ENCODE data around the gene GTPBP6.

GTPBP6 gene

DNA sequence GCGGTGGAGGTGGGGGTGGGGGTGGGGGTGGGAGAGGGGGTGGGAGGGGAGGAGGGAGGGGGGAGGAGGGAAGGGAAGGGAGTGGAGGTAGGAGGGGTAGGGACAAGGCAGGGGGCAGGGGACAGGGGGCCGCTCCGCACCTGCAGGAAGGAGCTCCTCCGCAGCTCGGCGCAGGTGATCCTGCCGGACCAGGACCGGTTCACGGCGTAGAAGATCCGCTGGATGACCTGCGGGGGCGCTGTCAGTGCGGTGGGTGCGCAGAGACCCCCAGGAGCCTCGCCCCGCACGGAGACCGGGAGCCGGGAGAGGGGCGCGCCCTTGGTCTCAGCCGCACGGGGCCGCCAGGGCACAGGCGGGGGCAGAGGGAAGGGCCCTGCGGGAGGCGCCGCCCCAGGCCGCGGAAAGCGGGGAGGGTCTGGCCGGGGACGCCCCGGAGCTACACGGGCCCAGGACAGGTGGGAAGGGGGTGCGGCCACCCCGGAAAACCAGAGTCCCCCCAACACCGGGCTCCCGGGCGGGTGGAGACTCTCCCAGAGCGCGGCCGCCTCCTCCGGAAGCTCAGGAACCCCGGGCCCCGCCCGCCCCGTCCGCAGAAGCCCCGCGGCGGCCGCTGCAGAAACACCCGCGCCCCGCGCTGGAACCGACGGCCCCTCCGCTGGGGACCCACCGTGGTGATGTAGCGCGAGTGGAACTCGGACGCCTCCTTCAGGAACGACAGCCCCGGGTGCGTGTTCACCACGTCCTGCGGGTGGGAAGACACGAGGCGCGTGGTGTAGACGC, 27.6 kb upstream of the GTPBP6 start:
- CTCF ChIA-PET, result no interaction called here
- no peak for DNase-seq (ENCODE audit: extremely low spot score)
- TF ChIP-seq, protein P1, sequence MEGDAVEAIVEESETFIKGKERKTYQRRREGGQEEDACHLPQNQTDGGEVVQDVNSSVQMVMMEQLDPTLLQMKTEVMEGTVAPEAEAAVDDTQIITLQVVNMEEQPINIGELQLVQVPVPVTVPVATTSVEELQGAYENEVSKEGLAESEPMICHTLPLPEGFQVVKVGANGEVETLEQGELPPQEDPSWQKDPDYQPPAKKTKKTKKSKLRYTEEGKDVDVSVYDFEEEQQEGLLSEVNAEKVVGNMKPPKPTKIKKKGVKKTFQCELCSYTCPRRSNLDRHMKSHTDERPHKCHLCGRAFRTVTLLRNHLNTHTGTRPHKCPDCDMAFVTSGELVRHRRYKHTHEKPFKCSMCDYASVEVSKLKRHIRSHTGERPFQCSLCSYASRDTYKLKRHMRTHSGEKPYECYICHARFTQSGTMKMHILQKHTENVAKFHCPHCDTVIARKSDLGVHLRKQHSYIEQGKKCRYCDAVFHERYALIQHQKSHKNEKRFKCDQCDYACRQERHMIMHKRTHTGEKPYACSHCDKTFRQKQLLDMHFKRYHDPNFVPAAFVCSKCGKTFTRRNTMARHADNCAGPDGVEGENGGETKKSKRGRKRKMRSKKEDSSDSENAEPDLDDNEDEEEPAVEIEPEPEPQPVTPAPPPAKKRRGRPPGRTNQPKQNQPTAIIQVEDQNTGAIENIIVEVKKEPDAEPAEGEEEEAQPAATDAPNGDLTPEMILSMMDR (IDR thresholded peaks at IDR 0.05; ENCODE audit: control extremely low read depth, extremely low read depth, low read depth, missing control alignments), result no peak
- POLR2A ChIA-PET, result no interaction called here

DNA sequence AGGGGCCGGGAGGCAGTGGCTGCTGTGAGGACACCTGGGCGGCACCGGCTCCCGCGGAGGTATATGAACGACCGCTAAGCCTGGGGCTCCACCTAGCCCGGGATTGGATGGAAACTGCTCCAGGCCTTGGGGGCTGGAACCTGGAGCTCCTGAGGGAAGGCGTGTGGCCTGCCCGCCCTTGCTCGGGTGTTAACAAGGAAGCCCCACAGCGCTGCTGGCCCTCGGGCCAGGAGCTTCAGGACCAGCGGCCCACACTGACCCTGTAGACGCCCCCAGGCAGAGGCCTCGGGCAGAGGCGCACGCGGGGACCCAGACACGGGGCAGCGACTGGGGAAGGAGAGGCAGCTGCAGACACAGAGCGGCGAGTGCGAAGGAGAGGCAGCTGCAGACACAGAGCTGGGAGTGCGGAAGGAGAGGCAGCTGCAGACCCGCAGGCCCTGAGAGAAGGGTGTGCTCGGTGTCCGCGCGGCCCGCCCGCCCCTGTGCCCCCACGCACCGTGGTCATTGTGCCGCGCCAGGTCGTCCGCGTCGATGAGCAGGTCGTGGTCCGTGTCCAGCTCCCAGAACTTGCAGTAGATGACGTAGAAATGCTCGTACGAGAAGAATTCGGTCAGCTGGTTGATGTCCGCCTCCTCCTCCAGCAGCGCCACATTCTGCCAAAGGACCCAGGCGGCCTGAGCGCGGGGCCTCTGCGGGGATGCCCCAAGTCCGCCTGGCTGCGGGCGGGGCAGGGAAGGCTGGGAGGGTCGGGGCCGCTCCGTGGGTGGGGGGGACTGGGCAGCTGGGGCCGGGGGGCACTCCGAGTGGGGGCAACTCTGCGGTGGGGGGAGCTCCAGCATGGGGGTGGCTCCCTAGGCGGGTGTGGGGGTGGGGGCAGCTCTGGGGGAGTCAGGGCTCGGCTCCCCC, 26.7 kb upstream of the GTPBP6 start:
- DNase-seq (ENCODE audit: extremely low spot score), result no peak
- POLR2A ChIA-PET, result no interaction called here
- TF ChIP-seq, protein P1 (IDR thresholded peaks at IDR 0.05; ENCODE audit: control extremely low read depth, extremely low read depth, low read depth, missing control alignments), result no peak
- CTCF ChIA-PET, result no interaction called here

DNA sequence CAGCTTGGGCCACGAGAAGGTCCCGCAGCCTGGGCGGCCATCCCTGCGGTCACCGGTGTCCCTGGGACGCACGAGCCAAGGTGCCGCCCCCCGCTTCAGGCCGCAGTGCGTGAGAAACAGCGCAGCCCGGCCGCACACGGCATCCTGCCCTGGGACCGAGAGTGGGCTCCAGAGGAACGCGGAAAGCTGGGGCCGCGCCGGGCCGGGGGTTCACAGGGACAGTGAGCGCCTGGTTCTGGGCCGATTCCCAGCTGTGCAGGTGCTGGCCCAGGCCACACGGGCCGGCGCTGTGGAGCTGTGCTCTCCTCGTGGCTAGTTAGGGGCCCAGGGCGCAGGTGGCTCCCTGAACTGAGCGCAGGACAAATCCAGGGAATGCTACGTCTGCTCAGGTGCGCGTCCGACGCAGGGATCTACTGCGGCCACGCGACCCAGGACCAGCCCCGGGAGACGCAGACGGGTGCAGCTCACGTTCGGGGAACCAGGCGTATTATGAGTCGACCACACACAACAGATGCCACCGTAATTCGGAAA, 25.8 kb upstream of the GTPBP6 start:
- ChIA-PET POLR2A (no interaction called here), CTCF (no interaction called here)
- DNase-seq (ENCODE audit: extremely low spot score), result no peak
- TF ChIP-seq, protein P1 (IDR thresholded peaks at IDR 0.05; ENCODE audit: control extremely low read depth, extremely low read depth, low read depth, missing control alignments), result no peak

DNA sequence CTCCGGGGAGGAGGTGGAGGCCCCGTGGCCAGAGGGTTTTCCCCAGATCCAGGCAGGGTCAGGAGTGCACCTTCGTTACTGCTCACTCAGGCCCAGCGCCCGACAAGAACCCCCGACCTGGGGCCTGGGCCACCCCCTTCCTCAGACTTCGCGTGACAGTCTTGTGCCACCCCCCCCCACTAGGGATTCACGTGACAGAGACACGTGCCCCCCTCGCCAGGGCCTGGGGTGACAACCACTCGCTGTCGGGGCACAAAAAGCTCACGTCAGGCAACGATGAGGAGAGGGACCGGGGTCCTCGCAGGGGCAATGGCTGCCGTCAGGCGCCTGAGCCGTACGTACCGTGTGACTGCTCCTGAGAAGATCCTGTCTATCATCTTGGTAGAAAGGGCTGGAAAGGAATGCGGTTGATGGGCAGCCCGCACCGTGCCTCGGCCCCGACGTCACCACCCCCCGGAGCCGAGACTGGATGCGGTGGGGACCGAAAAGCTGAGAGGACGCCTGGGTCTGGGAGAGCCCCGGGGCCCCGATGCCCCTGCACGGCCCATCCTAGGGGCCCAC, 23.0 kb upstream of the GTPBP6 start:
- no peak for DNase-seq (ENCODE audit: extremely low spot score)
- TF ChIP-seq, protein P1 (IDR thresholded peaks at IDR 0.05; ENCODE audit: control extremely low read depth, extremely low read depth, low read depth, missing control alignments), result no peak
- ChIA-PET CTCF (no interaction called here), POLR2A (no interaction called here)

DNA sequence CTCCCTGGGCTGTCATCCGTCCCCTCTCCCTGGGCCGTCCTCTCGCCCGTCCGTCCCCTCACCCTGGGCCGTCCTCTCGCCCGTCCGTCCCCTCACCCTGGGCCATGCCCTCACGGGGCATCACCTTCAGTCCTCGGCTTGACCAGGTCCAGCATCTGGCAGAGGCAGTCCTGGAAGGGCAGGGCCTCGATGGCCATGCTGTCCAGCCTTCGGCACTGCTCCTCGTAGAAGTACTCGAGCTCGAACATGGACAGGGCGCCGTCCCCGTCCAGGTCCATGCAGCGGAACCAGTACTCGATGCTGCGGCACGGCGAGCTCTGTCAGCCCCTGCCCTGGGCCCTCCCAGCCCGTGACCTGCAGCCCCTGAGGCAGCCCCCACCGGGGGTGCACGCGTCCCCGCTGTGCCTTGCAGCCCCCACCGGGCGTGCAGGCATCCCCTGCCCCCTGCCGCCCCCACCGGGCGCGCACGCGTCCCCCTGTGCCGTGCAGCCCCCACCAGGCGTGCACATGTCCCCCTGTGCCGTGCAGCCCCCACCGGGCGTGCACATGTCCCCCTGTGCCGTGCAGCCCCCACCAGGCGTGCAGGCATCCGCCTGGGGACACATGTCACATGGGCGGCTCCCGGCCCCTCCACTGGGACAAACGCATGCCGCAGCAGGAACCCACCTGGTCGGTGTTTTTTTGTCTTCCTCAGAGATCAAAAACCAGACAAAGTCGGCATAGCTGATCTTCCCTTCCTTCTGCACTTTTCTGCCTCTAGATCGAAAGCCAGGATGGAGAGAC, 22.2 kb upstream of the GTPBP6 start:
- POLR2A ChIA-PET, result no interaction called here
- CTCF ChIA-PET, result no interaction called here
- TF ChIP-seq, protein P1 (IDR thresholded peaks at IDR 0.05; ENCODE audit: control extremely low read depth, extremely low read depth, low read depth, missing control alignments), result no peak
- DNase-seq (ENCODE audit: extremely low spot score), result no peak

DNA sequence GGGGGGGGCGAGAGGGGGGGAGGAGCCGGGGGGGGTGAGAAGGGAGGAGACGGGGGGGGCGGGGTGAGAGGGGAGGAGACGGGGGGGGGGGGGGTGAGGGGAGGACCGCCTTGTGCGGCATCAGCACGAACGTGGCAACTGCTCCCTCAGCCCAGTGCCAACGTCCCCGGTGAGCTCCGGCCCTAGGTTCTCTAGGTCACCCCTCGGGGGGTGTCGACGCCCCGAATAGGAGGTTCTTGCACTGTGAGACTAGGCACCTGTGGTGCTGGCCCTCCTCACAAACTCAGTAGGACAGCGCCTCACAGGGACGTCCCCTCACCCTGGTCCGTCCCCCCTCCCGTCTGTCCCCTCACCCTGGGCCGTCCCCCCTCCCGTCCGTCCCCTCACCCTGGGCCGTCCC, 21.5 kb upstream of the GTPBP6 start:
- CTCF ChIA-PET, result no interaction called here

More for the DNA sequence above, 21.5 kb upstream of the GTPBP6 start:
- TF ChIP-seq, protein P1 (IDR thresholded peaks at IDR 0.05; ENCODE audit: control extremely low read depth, extremely low read depth, low read depth, missing control alignments), result no peak
- DNase-seq (ENCODE audit: extremely low spot score), result no peak
- POLR2A ChIA-PET, result no interaction called here

Data from GM10248 (cell line).